GM18873 (cell line): ENCODE results near the gene EFEMP2.
"Not testable (repeated sequence)": the region's sequence is repeated elsewhere in the genome, so short reads cannot be mapped to it uniquely, and the experiment has no call there.

Source experiments
- ATAC-seq: cut with Tn5 transposase; IDR thresholded peaks from one replicate; pipeline ENCODE4 v1.9.1; 2021; ENCODE audit warnings: mild to moderate bottlenecking, moderate library complexity, moderate number of reproducible peaks; ENCODE audit not compliant: unreplicated experiment, low FRiP score

EFEMP2 gene

DNA sequence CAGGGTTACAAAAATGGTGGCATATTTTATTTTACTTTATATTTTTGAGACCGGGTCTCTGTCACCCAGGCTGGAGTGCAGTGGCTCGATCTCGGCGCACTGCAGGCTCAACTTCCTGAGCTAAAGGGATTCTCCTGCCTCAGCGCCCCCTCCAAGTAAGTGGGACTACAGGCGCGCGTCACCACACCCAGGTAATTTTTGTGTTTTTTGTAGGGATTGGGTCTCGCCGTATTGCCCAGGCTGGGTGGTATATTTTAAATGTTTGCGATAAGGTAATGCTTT lies 28.2 kb upstream of the EFEMP2 start:
- ATAC-seq = no peak

- ATAC-seq = peak; percentile 54
These were observed 27.7 kb upstream of the EFEMP2 start, which contains the start of gene FOSL1 for GRCh38 chr11:65900125-65900898. Gene FOSL1, minus strand, starts transcription at chr11:65900388. Its CDS starts 49 bp downstream, at chr11:65900339.

- no peak for ATAC-seq
These were observed 26.9 kb upstream of the EFEMP2 start for GRCh38 chr11:65899356-65900124.

- ATAC-seq = no peak
These were observed 26.2 kb upstream of the EFEMP2 start for GRCh38 chr11:65898656-65899355.

DNA sequence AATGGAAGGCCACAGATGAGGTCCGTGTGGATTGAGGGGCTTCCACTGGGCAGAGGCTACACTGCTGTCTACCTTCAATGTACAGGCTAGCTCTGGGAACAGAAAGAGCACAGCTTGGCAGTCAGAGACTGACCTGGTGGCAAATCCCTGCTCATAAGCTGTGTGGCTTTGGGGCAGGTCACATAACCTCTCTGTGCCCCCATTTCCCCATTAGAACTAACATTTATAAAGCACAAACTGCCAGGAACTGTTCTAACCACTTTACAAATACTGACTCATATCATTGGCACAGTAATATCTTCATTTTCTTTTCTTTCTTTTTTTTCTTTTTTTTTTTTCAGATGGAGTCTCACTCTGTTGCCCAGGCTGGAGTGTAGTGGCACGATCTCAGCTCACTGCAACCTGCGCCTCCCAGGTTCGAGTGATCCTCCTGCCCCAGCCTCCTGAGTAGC lies 24.4 kb upstream of the EFEMP2 start:
- no peak for ATAC-seq

DNA sequence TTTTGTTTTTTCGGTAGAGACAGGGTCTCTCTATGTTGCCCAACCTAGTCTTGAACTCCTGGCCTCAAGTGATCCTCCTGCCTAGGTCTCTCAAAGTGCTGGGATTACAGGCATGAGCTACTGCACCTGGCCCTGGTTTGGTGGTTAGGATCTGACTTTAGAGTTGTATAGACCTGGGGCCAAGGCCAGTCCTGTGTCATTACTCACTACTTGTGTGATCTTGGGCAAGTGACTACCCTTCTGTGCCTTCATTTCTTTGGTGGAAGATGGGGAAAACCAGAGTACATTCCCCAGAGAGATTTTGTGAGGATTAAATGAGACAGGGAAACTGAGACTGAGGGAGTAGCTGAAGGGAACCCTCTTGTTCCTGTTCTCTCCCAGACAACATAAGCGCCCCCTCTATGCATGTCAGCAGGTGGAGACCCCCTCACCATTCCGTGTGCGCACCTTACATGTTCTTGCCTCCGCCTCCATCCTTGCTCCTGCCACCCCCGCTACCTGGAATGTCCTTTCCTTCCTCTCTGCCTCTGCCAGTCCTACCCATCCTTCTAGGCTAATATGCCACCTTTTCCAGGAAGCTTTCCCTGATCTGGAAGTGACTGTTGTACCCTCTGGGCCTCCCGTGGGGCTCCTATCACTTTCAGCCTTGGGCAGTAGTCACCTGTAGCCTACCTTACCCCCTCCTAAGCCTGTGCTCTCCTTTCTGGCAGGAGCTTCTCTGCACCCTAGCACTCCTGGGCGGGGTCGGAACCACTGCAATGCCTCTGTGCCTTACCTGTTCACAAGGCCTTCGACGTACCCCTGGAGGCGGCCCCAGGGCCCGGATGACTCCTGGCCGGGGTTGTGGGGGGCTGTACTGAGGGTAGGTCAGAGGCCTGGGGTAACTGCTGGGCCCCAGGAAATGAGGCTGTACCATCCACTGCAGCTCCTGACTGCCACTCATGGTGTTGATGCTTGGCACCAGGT lies 23.7 kb upstream of the EFEMP2 start:
- no peak for ATAC-seq

DNA sequence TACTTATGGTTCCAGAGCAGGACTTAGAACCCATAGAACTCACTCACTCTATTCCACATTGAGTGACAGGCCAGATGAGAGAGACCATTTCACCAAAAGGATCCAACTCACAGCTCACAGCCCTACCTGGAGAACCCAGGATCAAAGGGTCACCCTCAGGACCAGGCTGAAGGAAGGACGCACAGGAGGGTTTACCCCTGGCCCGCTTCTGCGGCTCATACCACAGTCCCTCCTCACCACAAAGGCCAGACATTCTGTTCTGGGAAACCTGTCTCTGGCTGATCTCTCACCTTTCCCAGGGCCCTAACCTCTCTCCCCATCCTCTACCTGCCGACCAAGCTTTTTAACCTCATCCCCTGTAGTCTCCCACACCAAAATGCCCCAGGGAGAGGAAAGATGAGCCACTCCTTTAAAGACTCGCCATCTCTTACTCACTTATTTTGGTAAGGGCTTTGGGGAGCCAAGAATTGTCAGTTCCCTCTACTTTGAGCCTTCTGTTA lies 22.9 kb upstream of the EFEMP2 start:
- ATAC-seq = no peak

GRCh38 chr11:65894034-65894591 lies 21.5 kb upstream of the EFEMP2 start:
- ATAC-seq = no peak

DNA sequence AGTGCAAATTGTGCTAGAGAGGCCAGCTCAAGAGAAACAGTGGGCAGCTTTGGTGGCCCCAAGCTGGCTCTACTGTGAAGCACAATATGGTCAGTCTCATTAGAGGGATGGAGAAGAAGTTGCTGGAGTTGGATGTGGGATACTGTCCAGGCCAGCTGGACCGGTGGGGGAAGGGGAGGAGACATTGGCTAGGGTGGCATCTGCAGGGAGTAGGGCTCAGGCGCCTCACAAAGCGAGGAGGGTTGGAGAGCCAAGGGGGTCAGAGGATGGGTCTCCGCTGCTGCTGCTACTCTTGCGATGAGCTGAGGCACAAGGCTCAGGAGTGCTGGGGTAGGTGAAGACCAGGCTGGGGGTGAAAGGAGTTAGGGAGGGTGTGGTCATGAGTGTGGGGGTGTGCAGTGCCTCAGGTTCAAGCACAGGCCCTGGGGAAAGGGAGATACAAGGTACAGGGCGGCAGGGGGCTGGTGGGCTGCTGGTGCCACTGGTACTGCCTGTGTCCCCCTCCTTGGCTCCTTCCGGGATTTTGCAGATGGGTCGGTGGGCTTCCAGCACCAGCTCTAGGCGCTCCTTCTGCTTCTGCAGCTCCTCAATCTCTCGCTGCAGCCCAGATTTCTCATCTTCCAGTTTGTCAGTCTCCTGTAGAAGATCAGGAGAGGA lies 20.2 kb upstream of the EFEMP2 start:
- no peak for ATAC-seq

GRCh38 chr11:65892137-65892540 lies 19.5 kb upstream of the EFEMP2 start:
- ATAC-seq = not testable (repeated sequence)

DNA sequence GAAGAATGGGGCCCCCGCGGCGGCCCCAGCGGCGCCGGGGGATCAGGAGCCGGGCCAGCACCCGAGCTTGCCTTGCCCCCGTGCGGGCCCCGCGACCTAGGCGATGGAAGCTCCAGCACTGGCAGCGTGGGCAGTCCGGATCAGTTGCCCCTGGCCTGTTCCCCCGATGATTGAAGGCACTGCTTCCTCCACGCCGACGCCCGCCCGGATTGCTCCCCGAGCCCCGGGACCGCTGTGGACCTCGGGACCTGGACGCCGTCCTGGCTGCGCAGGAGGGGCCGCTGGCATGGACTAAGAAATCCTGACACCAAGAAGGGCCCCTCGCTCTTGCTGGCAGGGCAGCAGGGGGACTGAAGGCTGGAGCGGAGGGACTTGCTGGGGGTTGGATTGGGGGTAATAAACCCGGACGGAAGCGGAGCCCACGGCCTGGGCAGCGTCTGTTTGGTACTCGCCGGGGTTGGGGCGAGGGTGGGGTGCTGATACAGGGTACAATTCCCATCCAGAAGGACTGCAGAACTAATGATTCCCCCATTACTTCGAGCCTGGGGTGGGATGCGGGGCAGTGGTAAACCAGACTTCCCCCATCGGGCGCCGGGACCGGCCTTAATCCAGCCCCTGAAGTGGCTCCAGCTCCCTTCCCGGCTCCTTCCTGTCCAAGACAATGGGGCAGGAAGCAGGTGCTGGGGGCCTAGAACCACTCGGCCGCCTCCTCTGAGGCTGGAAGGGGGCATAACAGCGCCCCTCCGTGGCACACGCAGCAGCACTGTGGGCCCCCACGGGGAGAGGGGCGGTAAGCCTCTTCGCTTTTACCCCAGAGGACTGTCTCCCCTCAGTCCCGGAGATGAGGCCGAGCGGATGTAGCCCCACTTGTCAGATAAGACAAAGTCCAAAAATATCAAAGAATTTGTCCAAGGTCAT lies 18.9 kb upstream of the EFEMP2 start:
- no peak for ATAC-seq

- peak; percentile 46 for ATAC-seq
These were observed 18.0 kb upstream of the EFEMP2 start, which contains the start of gene CCDC85B for GRCh38 chr11:65890324-65891218. Gene CCDC85B, plus strand, starts transcription at chr11:65890673. Its CDS starts 111 bp downstream, at chr11:65890784.

- ATAC-seq = peak; percentile 29
These were observed 15.7 kb upstream of the EFEMP2 start, which contains the start of gene FIBP for GRCh38 chr11:65888163-65888814. Gene FIBP, minus strand, starts transcription at chr11:65888471. Its CDS starts 53 bp downstream, at chr11:65888418.

DNA sequence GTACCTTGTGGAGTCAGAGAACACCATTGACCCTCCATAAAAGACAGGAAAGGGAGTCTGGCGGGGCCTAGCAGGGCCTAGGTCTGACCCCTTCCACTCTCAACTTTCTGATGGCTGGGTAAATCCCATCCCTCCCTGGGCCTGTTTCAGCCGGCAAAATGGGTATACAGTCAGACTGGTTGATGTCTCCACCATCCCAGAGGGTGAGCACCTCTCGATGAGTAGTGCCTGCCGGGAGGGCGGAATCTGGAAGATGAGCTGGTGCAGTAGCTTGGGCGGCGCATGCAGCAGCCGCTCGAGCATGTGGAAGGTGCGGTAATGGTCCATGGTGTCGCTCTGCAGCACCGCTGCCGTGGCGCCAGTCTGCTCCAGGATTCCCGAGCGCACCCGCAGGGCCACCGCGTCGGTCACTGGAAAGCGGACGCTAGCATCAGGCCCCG lies 15.1 kb upstream of the EFEMP2 start:
- ATAC-seq = no peak

GRCh38 chr11:65886826-65887722 lies 14.5 kb upstream of the EFEMP2 start:
- no peak for ATAC-seq
